H9 (cell line): ENCODE results near the gene CDADC1. TPM values are rescaled to one million over a fixed set of nuclear protein-coding genes. Genes with fewer than 3 reads are reported as not detected.

Experiments
- DNase-seq: peaks from one replicate; pipeline ENCODE4 v3.0.0-alpha.2; 2017
- H2AFZ ChIP-seq: one replicate; pipeline ENCODE4 v1.6.1; 2013; ENCODE audit warnings: mild to moderate bottlenecking, low read length, control low read depth, moderate library complexity
- H2AK5ac ChIP-seq: 2 replicates; pipeline ENCODE4 v1.6.1; 2013; ENCODE audit warnings: low read length, control low read depth, mixed read lengths; ENCODE audit not compliant: insufficient read length
- H2BK120ac ChIP-seq: one replicate; pipeline ENCODE4 v1.6.1; 2013; ENCODE audit warnings: low read depth, mild to moderate bottlenecking, low read length, control low read depth, inconsistent platforms; ENCODE audit not compliant: poor library complexity, severe bottlenecking
- H2BK12ac ChIP-seq: 2 replicates; pipeline ENCODE4 v1.6.1; 2013; ENCODE audit warnings: low read length, control low read depth, mixed read lengths, low read depth; ENCODE audit not compliant: insufficient read length
- H2BK15ac ChIP-seq: 2 replicates; pipeline ENCODE4 v1.6.1; 2013; ENCODE audit warnings: low read depth, low read length, control low read depth
- H2BK20ac ChIP-seq: one replicate; pipeline ENCODE4 v1.6.1; 2013; ENCODE audit warnings: low read depth, mild to moderate bottlenecking, low read length, control low read depth, inconsistent platforms; ENCODE audit not compliant: poor library complexity, severe bottlenecking
- H2BK5ac ChIP-seq: 2 replicates; pipeline ENCODE4 v1.6.1; 2013; ENCODE audit warnings: low read length, control low read depth, mixed read lengths; ENCODE audit not compliant: insufficient read length
- H3K14ac ChIP-seq: 2 replicates; pipeline ENCODE4 v1.6.1; 2013; ENCODE audit warnings: low read length, control low read depth; ENCODE audit not compliant: insufficient read depth
- H3K18ac ChIP-seq: 2 replicates; pipeline ENCODE4 v1.6.1; 2013; ENCODE audit warnings: low read depth, mild to moderate bottlenecking, mixed read lengths, low read length, control low read depth; ENCODE audit not compliant: insufficient read length
- H3K23ac ChIP-seq: 2 replicates; pipeline ENCODE4 v1.6.1; 2013; ENCODE audit warnings: low read length, control low read depth, mixed read lengths, low read depth; ENCODE audit not compliant: insufficient read length
- H3K23me2 ChIP-seq: 2 replicates; pipeline ENCODE4 v1.6.1; 2013; ENCODE audit warnings: low read depth, mild to moderate bottlenecking, mixed read lengths, low read length, control low read depth; ENCODE audit not compliant: insufficient read length, poor library complexity, severe bottlenecking
- H3K27ac ChIP-seq: 2 replicates; pipeline ENCODE4 v1.5.1; 2013; ENCODE audit warnings: low read length, control low read depth, mixed read lengths, low read depth; ENCODE audit not compliant: insufficient read length
- H3K27me3 ChIP-seq: 2 replicates; pipeline ENCODE4 v1.6.1; 2013; ENCODE audit warnings: low read length, control low read depth, inconsistent platforms; ENCODE audit not compliant: insufficient read depth
- H3K4ac ChIP-seq: 2 replicates; pipeline ENCODE4 v1.6.1; 2013; ENCODE audit warnings: low read depth, mild to moderate bottlenecking, control low read depth, inconsistent platforms, low read length, moderate library complexity
- H3K4me1 ChIP-seq: 2 replicates; pipeline ENCODE4 v1.6.1; 2013; ENCODE audit warnings: low read length, control low read depth, inconsistent platforms; ENCODE audit not compliant: insufficient read depth
- H3K4me2 ChIP-seq: 2 replicates; pipeline ENCODE4 v1.6.1; 2013; ENCODE audit warnings: low read length, control low read depth, mixed read lengths; ENCODE audit not compliant: insufficient read length, insufficient read depth
- H3K56ac ChIP-seq: 2 replicates; pipeline ENCODE4 v1.6.1; 2013; ENCODE audit warnings: low read depth, mild to moderate bottlenecking, mixed read lengths, low read length, control low read depth; ENCODE audit not compliant: insufficient read length
- H3K79me1 ChIP-seq: 2 replicates; pipeline ENCODE4 v1.6.1; 2013; ENCODE audit warnings: low read depth, mild to moderate bottlenecking, moderate library complexity, low read length, control low read depth, inconsistent platforms; ENCODE audit not compliant: insufficient read depth, poor library complexity, severe bottlenecking
- H3K79me2 ChIP-seq: 2 replicates; pipeline ENCODE4 v1.6.1; 2013; ENCODE audit warnings: low read length, control low read depth, inconsistent platforms; ENCODE audit not compliant: insufficient read depth
- H3K9ac ChIP-seq: 2 replicates; pipeline ENCODE4 v1.6.1; 2013; ENCODE audit warnings: low read length, control low read depth, mixed read lengths; ENCODE audit not compliant: insufficient read length; ENCODE audit errors: extremely low read depth
- H3K9me3 ChIP-seq: one replicate; pipeline ENCODE4 v1.6.1; 2013; ENCODE audit warnings: low read depth, low read length, inconsistent platforms; ENCODE audit not compliant: control insufficient read depth
- H3T11ph ChIP-seq: one replicate; pipeline ENCODE4 v1.6.1; 2013; ENCODE audit warnings: mild to moderate bottlenecking, low read length, control low read depth, inconsistent platforms
- H4K20me1 ChIP-seq: one replicate; pipeline ENCODE4 v1.6.1; 2013; ENCODE audit not compliant: control insufficient read depth, insufficient read length, insufficient read depth
- H4K5ac ChIP-seq: 2 replicates; pipeline ENCODE4 v1.6.1; 2013; ENCODE audit warnings: low read depth, mild to moderate bottlenecking, mixed read lengths, low read length, control low read depth; ENCODE audit not compliant: insufficient read length
- H4K8ac ChIP-seq: replicated peaks from 2 replicates; pipeline ENCODE4 v1.6.1; 2013; ENCODE audit warnings: low read length, control low read depth, mixed read lengths, low read depth; ENCODE audit not compliant: insufficient read length
- H4K91ac ChIP-seq: 2 replicates; pipeline ENCODE4 v1.6.1; 2013; ENCODE audit warnings: low read depth, mild to moderate bottlenecking, moderate library complexity, mixed read lengths, low read length, control low read depth; ENCODE audit not compliant: insufficient read length
- H3K27ac Mint-ChIP-seq, 3 experiments: 2 replicates in 2 of 3; 3 replicates in 1 of 3; pipeline ENCODE4 v1.8.0; 2020 to 2021; ENCODE audit warnings: mixed read lengths in 3 of 3, mild to moderate bottlenecking in 1 of 3, moderate library complexity in 1 of 3
- H3K27me3 Mint-ChIP-seq: 2 replicates; pipeline ENCODE4 v1.8.0; 2021; ENCODE audit warnings: low read depth, mild to moderate bottlenecking, moderate library complexity, mixed read lengths
- H3K36me3 Mint-ChIP-seq, 3 experiments: 2 replicates in 2 of 3; 3 replicates in 1 of 3; pipeline ENCODE4 v1.8.0; 2020 to 2021; ENCODE audit warnings: low read depth in 3 of 3, mixed read lengths in 3 of 3; ENCODE audit not compliant: insufficient read depth in 1 of 3
- H3K4me1 Mint-ChIP-seq, 2 experiments: 2 replicates each; pipeline ENCODE4 v1.8.0; 2020; ENCODE audit warnings: mixed read lengths in 2 of 2
- H3K4me3 Mint-ChIP-seq, 2 experiments: 2 replicates in 1 of 2; 3 replicates in 1 of 2; pipeline ENCODE4 v1.8.0; 2020 to 2021; ENCODE audit warnings: mild to moderate bottlenecking in 2 of 2, mixed read lengths in 2 of 2, moderate library complexity in 1 of 2
- H3K9me3 Mint-ChIP-seq, 2 experiments: 2 replicates in 1 of 2; 3 replicates in 1 of 2; pipeline ENCODE4 v1.8.0; 2020; ENCODE audit warnings: mild to moderate bottlenecking in 2 of 2, mixed read lengths in 2 of 2, moderate library complexity in 1 of 2
- CTCF ChIP-seq: fragments of 200-600 bp; sonication (generic); conservative IDR thresholded peaks from 3 replicates; pipeline ENCODE4 v1.8.0; 2021; ENCODE audit warnings: antibody characterized with exemption, mild to moderate bottlenecking
- total RNA-seq: library from RNA; stranded (reverse); gene quantifications from 2 replicates; pipeline ENCODE4 v1.2.1, GENCODE V29; 2021

The CDADC1 gene
- total RNA-seq, 1 experiment from 2014 or later: 4.9 TPM

GRCh38 chr13:49319551-49319950 lies 71.8 kb downstream of the CDADC1 start:
- Histone ChIP-seq H3K4me2 (no peak overlapping the region), H2BK5ac (no peak overlapping the region), H3K9ac (no peak overlapping the region), H3K4me1 (no peaks in the 10 kb centered on the region), H3K4ac (no peak overlapping the region), H3K9me3 (no peaks in the 10 kb centered on the region), H2AFZ (no peak overlapping the region), H3T11ph (no peak overlapping the region), H2BK15ac (no peak overlapping the region), H4K91ac (no peak overlapping the region), H3K27ac (no peak overlapping the region), H2BK20ac (no peak overlapping the region), H3K23ac (no peak overlapping the region), H2BK12ac (no peak overlapping the region), H2AK5ac (no peak overlapping the region), H4K5ac (no peak overlapping the region), H4K8ac (no peak overlapping the region), H3K56ac (no peak overlapping the region), H3K23me2 (no peaks in the 10 kb centered on the region), H3K79me1 (no peaks in the 10 kb centered on the region), H2BK120ac (no peak overlapping the region), H3K14ac (no peak overlapping the region), H3K18ac (no peak overlapping the region), H3K79me2 (no peaks in the 10 kb centered on the region), H4K20me1 (no peaks in the 10 kb centered on the region), H3K27me3 (no peaks in the 10 kb centered on the region)
- Mint-ChIP-seq H3K9me3 (no peaks in the 10 kb centered on the region), H3K4me3 (no peak overlapping the region), H3K4me1 (no peaks in the 10 kb centered on the region), H3K36me3 (no peaks in the 10 kb centered on the region), H3K27ac (no peak overlapping the region), H3K27me3 (no peaks in the 10 kb centered on the region)
- TF ChIP-seq CTCF: no peak
- DNase-seq: no peak
